Measurements from ENCODE around the gene FAAP20. TPM values are rescaled to one million over a fixed set of nuclear protein-coding genes. Genes with fewer than 3 reads are reported as not detected.

The FAAP20 gene
- total RNA-seq, 1 experiment from 2014 or later: 114 TPM

- ChIA-PET POLR2A (ENCODE audit: unreplicated experiment) (no interaction called here), CTCF (no interaction called here)
- intact Hi-C loops (cut with micrococcal nuclease): no loop called here
- Histone ChIP-seq H3K4me2 (ENCODE audit: low read length) (no peak overlapping the region), H4K20me1 (ENCODE audit: low read length) (peaks cover 65% of the 10 kb centered on the region), H3F3A (ENCODE audit: low read length, unreplicated experiment) (no peaks in the 10 kb centered on the region), H3K27me3 (ENCODE audit: low read length) (no peaks in the 10 kb centered on the region), H2AFZ (ENCODE audit: low read length) (no peak overlapping the region), H3K9ac (ENCODE audit: low read length) (no peak overlapping the region), H3K36me3 (ENCODE audit: low read depth, low read length) (no peaks in the 10 kb centered on the region), H3K79me2 (ENCODE audit: low read length) (peaks cover 100% of the 10 kb centered on the region), H3K9me2 (replicated peaks; ENCODE audit: low read length) (no peaks in the 10 kb centered on the region), H3K9me3 (ENCODE audit: low read length) (no peaks in the 10 kb centered on the region), H3K4me1 (ENCODE audit: insufficient read depth, low read length) (peaks cover 14% of the 10 kb centered on the region), H3K4me3 (ENCODE audit: low read length) (no peak overlapping the region), H3K27ac (ENCODE audit: low read length) (no peak overlapping the region)
- ATAC-seq: no peak
- no TSS peak for BruUV-seq (replicated peaks)
- TF ChIP-seq CTCF (conservative IDR thresholded peaks at IDR 0.05; ENCODE audit: low read depth, low read length) (no peak), EZH2phosphoT487 (IDR thresholded peaks at IDR 0.05; ENCODE audit: borderline replicate concordance, low read length) (no peak), EZH2 (IDR thresholded peaks at IDR 0.05; ENCODE audit: low read length, unreplicated experiment) (no peak)
- DNase-seq: no peak
These were observed 47.2 kb upstream of the FAAP20 start for GRCh38 chr1:2241820-2242219.

GRCh38 chr1:2240270-2241156 lies 45.9 kb upstream of the FAAP20 start:
- Histone ChIP-seq H4K20me1 (ENCODE audit: low read length) (peaks cover 68% of the 10 kb centered on the region), H3K27me3 (ENCODE audit: low read length) (no peaks in the 10 kb centered on the region), H3K4me3 (ENCODE audit: low read length) (no peak overlapping the region), H3K79me2 (ENCODE audit: low read length) (peaks cover 100% of the 10 kb centered on the region), H3K9me3 (ENCODE audit: low read length) (no peaks in the 10 kb centered on the region), H3K27ac (ENCODE audit: low read length) (no peak overlapping the region), H3K9me2 (replicated peaks; ENCODE audit: low read length) (no peaks in the 10 kb centered on the region), H3K9ac (ENCODE audit: low read length) (no peak overlapping the region), H3K4me2 (ENCODE audit: low read length) (no peak overlapping the region), H3K36me3 (ENCODE audit: low read depth, low read length) (no peaks in the 10 kb centered on the region), H2AFZ (ENCODE audit: low read length) (no peak overlapping the region), H3F3A (ENCODE audit: low read length, unreplicated experiment) (no peaks in the 10 kb centered on the region), H3K4me1 (ENCODE audit: insufficient read depth, low read length) (peaks cover 2% of the 10 kb centered on the region)
- BruUV-seq (replicated peaks): no TSS peak
- TF ChIP-seq CTCF (conservative IDR thresholded peaks at IDR 0.05; ENCODE audit: low read depth, low read length) (no peak), EZH2phosphoT487 (IDR thresholded peaks at IDR 0.05; ENCODE audit: borderline replicate concordance, low read length) (no peak)
- ChIA-PET CTCF (no interaction called here), POLR2A (ENCODE audit: unreplicated experiment) (no interaction called here)
- no peak for DNase-seq
- ATAC-seq: no peak
- intact Hi-C loops (cut with micrococcal nuclease): no loop called here

- ChIA-PET POLR2A (ENCODE audit: unreplicated experiment) (no interaction called here), CTCF (no interaction called here)
- intact Hi-C loops (cut with micrococcal nuclease): no loop called here
- Histone ChIP-seq H3K79me2 (ENCODE audit: low read length) (peaks cover 100% of the 10 kb centered on the region), H3K9me3 (ENCODE audit: low read length) (no peaks in the 10 kb centered on the region), H4K20me1 (ENCODE audit: low read length) (peaks cover 78% of the 10 kb centered on the region), H3K9ac (ENCODE audit: low read length) (no peak overlapping the region), H3K4me1 (ENCODE audit: insufficient read depth, low read length) (peaks cover under 1% of the 10 kb centered on the region; the same call in 1 of the 2 replicates), H3K4me2 (ENCODE audit: low read length) (no peak overlapping the region), H3K27me3 (ENCODE audit: low read length) (no peaks in the 10 kb centered on the region), H3F3A (ENCODE audit: low read length, unreplicated experiment) (no peaks in the 10 kb centered on the region), H3K27ac (ENCODE audit: low read length) (no peak overlapping the region), H2AFZ (ENCODE audit: low read length) (no peak overlapping the region), H3K36me3 (ENCODE audit: low read depth, low read length) (no peaks in the 10 kb centered on the region), H3K9me2 (replicated peaks; ENCODE audit: low read length) (no peaks in the 10 kb centered on the region), H3K4me3 (ENCODE audit: low read length) (no peak overlapping the region)
- DNase-seq: no peak
- BruUV-seq (replicated peaks): no TSS peak
- TF ChIP-seq EZH2 (IDR thresholded peaks at IDR 0.05; ENCODE audit: low read length, unreplicated experiment): no peak
- no peak for ATAC-seq
These were observed 44.9 kb upstream of the FAAP20 start for GRCh38 chr1:2239384-2239985.

All from PC-3 (cell line).